ENCODE data around the gene COL28A1.

Gene COL28A1

DNA sequence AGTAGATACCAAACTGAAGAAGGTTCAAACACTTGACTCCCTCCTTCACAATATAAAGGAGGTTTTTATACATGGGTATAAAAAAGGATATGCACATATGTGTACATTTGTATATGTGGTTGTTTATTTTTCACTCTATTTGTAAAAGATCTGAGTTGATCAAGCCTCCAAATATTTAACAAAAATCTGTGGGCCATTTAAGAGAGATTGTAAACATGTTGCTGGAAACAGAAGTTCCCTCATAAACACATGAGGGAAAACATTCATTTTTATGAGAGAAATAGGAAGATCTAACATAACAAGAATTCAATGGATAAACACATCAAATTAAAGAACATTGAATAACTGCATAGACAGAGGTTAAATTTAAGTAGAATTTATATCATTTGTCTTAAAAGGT is 81.7 kb downstream of the COL28A1 start:
- Histone ChIP-seq H3K36me3 (ENCODE audit: insufficient read depth, low read length) (no peaks in the 10 kb centered on the region), H3K9me3 (ENCODE audit: low read depth, low read length) (no peaks in the 10 kb centered on the region), H3K27ac (no peak overlapping the region), H3K4me3 (no peak overlapping the region), H3K9ac (ENCODE audit: insufficient read length) (no peak overlapping the region)
- no peak for DNase-seq (ENCODE audit: low read depth, low spot score)
- TF ChIP-seq FOXP2 (optimal IDR thresholded peaks at IDR 0.05; ENCODE audit: control extremely low read depth, extremely low read length, insufficient read depth) (no peak), EZH2 (IDR thresholded peaks at IDR 0.05) (no peak), POLR2AphosphoS5 (IDR thresholded peaks at IDR 0.05; ENCODE audit: borderline replicate concordance, low read depth, low read length) (no peak)

DNA sequence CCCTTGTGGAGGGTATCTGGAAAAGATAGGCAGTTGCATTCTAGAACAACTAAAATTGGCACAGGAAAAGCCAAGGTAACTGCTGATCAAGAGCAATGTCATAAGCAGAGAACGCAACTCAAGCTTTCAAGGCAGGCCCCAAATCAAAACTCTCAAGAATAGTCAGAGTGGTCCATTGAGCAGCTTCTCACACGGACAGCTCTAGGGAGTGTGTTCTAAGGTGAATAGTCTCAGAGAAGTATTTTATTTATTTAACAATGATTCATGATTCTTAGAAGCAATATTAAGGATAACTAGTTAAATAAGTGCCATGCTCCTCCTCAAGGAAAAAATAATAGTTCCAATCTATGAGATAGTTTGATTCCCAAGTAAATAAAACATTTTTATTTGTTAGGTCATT is 83.0 kb downstream of the COL28A1 start:
- no peak overlapping the region for H3K4me3 ChIP-seq
- no peaks in the 10 kb centered on the region for H3K9me3 ChIP-seq (ENCODE audit: low read depth, low read length)
- H3K36me3 ChIP-seq (ENCODE audit: insufficient read depth, low read length) = no peaks in the 10 kb centered on the region
- TF ChIP-seq EZH2 (IDR thresholded peaks at IDR 0.05) (no peak), POLR2AphosphoS5 (IDR thresholded peaks at IDR 0.05; ENCODE audit: borderline replicate concordance, low read depth, low read length) (no peak), FOXP2 (optimal IDR thresholded peaks at IDR 0.05; ENCODE audit: control extremely low read depth, extremely low read length, insufficient read depth) (no peak)
- H3K27ac ChIP-seq = no peak overlapping the region
- no peak for DNase-seq (ENCODE audit: low read depth, low spot score)
- no peak overlapping the region for H3K9ac ChIP-seq (ENCODE audit: insufficient read length)

DNA sequence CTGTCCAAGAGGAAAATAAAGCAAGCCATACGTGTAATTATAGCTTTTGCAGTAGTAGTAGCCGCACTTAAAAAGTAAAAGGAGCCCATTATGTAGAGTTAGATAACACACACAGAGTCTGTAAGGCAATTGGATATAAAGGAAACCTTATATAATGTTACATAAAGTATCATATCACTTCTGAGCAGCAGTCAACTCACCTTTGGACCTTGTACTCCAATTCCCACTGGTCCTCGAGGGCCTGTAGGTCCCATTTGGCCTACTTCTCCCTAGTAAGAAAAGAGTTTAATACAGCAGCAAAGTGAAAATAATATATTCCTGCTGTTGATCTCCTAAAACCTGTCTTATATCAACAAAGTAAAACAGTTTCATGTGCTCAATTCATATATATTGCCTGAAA is 83.6 kb downstream of the COL28A1 start:
- DNase-seq (ENCODE audit: low read depth, low spot score) = no peak
- no peaks in the 10 kb centered on the region for H3K36me3 ChIP-seq (ENCODE audit: insufficient read depth, low read length)
- no peak for TF ChIP-seq FOXP2 (optimal IDR thresholded peaks at IDR 0.05; ENCODE audit: control extremely low read depth, extremely low read length, insufficient read depth)
- TF ChIP-seq EZH2 (IDR thresholded peaks at IDR 0.05) = no peak
- TF ChIP-seq POLR2AphosphoS5 (IDR thresholded peaks at IDR 0.05; ENCODE audit: borderline replicate concordance, low read depth, low read length) = no peak
- H3K9ac ChIP-seq (ENCODE audit: insufficient read length) = no peak overlapping the region
- no peak overlapping the region for H3K27ac ChIP-seq
- no peaks in the 10 kb centered on the region for H3K9me3 ChIP-seq (ENCODE audit: low read depth, low read length)
- H3K4me3 ChIP-seq = no peak overlapping the region

- H3K9me3 ChIP-seq (ENCODE audit: low read depth, low read length) = no peaks in the 10 kb centered on the region
- H3K27ac ChIP-seq = no peak overlapping the region
- no peak for TF ChIP-seq EZH2 (IDR thresholded peaks at IDR 0.05)
- TF ChIP-seq FOXP2 (optimal IDR thresholded peaks at IDR 0.05; ENCODE audit: control extremely low read depth, extremely low read length, insufficient read depth) = no peak
- TF ChIP-seq POLR2AphosphoS5 (IDR thresholded peaks at IDR 0.05; ENCODE audit: borderline replicate concordance, low read depth, low read length) = no peak
- H3K4me3 ChIP-seq = no peak overlapping the region
- no peak overlapping the region for H3K9ac ChIP-seq (ENCODE audit: insufficient read length)
- no peak for DNase-seq (ENCODE audit: low read depth, low spot score)
- H3K36me3 ChIP-seq (ENCODE audit: insufficient read depth, low read length) = no peaks in the 10 kb centered on the region
Observed at GRCh38 chr7:7449055-7449454, 86.6 kb downstream of the COL28A1 start.

DNA sequence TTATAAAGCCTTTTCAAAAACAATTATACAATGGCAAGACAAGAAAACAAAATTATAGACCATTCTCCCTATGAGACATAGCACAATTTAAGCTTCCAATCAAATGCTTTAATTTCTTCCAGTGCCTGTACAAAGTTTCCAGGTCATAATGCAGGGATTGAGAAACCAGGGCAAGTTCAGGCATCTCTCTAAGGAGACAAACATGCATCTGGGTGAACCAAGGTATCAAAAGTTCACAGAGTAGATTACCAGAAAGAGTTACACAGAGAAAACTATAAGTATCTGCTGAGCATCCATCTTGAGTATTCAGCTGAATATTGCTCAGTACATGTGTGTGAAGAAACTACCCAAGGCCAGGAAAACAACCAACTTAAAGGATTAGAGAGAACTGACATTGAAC is 89.1 kb downstream of the COL28A1 start:
- DNase-seq (ENCODE audit: low read depth, low spot score) = no peak
- Histone ChIP-seq H3K36me3 (ENCODE audit: insufficient read depth, low read length) (no peaks in the 10 kb centered on the region), H3K4me3 (no peak overlapping the region), H3K27ac (no peak overlapping the region), H3K9ac (ENCODE audit: insufficient read length) (no peak overlapping the region), H3K9me3 (ENCODE audit: low read depth, low read length) (no peaks in the 10 kb centered on the region)
- TF ChIP-seq FOXP2 (optimal IDR thresholded peaks at IDR 0.05; ENCODE audit: control extremely low read depth, extremely low read length, insufficient read depth) = no peak
- no peak for TF ChIP-seq EZH2 (IDR thresholded peaks at IDR 0.05)
- no peak for TF ChIP-seq POLR2AphosphoS5 (IDR thresholded peaks at IDR 0.05; ENCODE audit: borderline replicate concordance, low read depth, low read length)

- Histone ChIP-seq H3K9ac (ENCODE audit: insufficient read length) (no peak overlapping the region), H3K9me3 (ENCODE audit: low read depth, low read length) (no peaks in the 10 kb centered on the region), H3K27ac (no peak overlapping the region), H3K4me3 (no peak overlapping the region), H3K36me3 (ENCODE audit: insufficient read depth, low read length) (no peaks in the 10 kb centered on the region)
- DNase-seq (ENCODE audit: low read depth, low spot score) = no peak
- TF ChIP-seq FOXP2 (optimal IDR thresholded peaks at IDR 0.05; ENCODE audit: control extremely low read depth, extremely low read length, insufficient read depth) (no peak), EZH2 (IDR thresholded peaks at IDR 0.05) (no peak), POLR2AphosphoS5 (IDR thresholded peaks at IDR 0.05; ENCODE audit: borderline replicate concordance, low read depth, low read length) (no peak)
Observed at GRCh38 chr7:7443806-7444350, 91.8 kb downstream of the COL28A1 start.

DNA sequence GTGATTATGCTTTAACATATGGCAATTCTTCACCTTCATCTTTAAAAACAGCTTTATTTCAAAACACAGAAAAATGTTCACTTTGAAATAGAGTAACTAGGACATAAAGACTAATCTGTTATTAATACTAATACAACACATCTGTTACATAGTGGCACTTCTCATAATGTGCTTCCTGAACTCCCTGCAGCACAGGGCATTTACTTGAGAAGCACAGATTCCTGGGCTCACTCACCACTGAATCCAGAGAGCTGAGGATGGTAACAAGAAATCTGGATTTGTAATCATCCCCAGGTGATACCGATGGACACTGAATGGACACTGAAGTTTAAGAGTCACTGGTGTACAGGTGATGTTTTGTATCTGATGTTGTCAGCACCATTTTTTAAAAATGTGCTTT is 96.1 kb downstream of the COL28A1 start:
- H3K4me3 ChIP-seq = no peak overlapping the region
- no peaks in the 10 kb centered on the region for H3K9me3 ChIP-seq (ENCODE audit: low read depth, low read length)
- no peaks in the 10 kb centered on the region for H3K36me3 ChIP-seq (ENCODE audit: insufficient read depth, low read length)
- no peak for DNase-seq (ENCODE audit: low read depth, low spot score)
- no peak for TF ChIP-seq FOXP2 (optimal IDR thresholded peaks at IDR 0.05; ENCODE audit: control extremely low read depth, extremely low read length, insufficient read depth)
- TF ChIP-seq EZH2 (IDR thresholded peaks at IDR 0.05) = no peak
- no peak for TF ChIP-seq POLR2AphosphoS5 (IDR thresholded peaks at IDR 0.05; ENCODE audit: borderline replicate concordance, low read depth, low read length)
- no peak overlapping the region for H3K9ac ChIP-seq (ENCODE audit: insufficient read length)
- H3K27ac ChIP-seq = no peak overlapping the region

GRCh38 chr7:7438851-7439250 is 96.8 kb downstream of the COL28A1 start:
- H3K4me3 ChIP-seq = no peak overlapping the region
- no peak overlapping the region for H3K27ac ChIP-seq
- TF ChIP-seq POLR2AphosphoS5 (IDR thresholded peaks at IDR 0.05; ENCODE audit: borderline replicate concordance, low read depth, low read length) (no peak), FOXP2 (optimal IDR thresholded peaks at IDR 0.05; ENCODE audit: control extremely low read depth, extremely low read length, insufficient read depth) (no peak), EZH2 (IDR thresholded peaks at IDR 0.05) (no peak)
- H3K36me3 ChIP-seq (ENCODE audit: insufficient read depth, low read length) = no peaks in the 10 kb centered on the region
- no peak overlapping the region for H3K9ac ChIP-seq (ENCODE audit: insufficient read length)
- DNase-seq (ENCODE audit: low read depth, low spot score) = no peak
- no peaks in the 10 kb centered on the region for H3K9me3 ChIP-seq (ENCODE audit: low read depth, low read length)

GRCh38 chr7:7435978-7436377 is 99.7 kb downstream of the COL28A1 start:
- no peak overlapping the region for H3K27ac ChIP-seq
- no peak overlapping the region for H3K4me3 ChIP-seq
- TF ChIP-seq FOXP2 (optimal IDR thresholded peaks at IDR 0.05; ENCODE audit: control extremely low read depth, extremely low read length, insufficient read depth) (no peak), POLR2AphosphoS5 (IDR thresholded peaks at IDR 0.05; ENCODE audit: borderline replicate concordance, low read depth, low read length) (no peak), EZH2 (IDR thresholded peaks at IDR 0.05) (no peak)
- DNase-seq (ENCODE audit: low read depth, low spot score) = no peak
- no peak overlapping the region for H3K9ac ChIP-seq (ENCODE audit: insufficient read length)
- H3K9me3 ChIP-seq (ENCODE audit: low read depth, low read length) = no peaks in the 10 kb centered on the region
- H3K36me3 ChIP-seq (ENCODE audit: insufficient read depth, low read length) = no peaks in the 10 kb centered on the region

All from SK-N-MC (cell line).